Suprapubic skin (tissue), 4 donors: ENCODE data around the gene DPYSL4. TPM values are rescaled to one million over a fixed set of nuclear protein-coding genes. Genes with fewer than 3 reads are reported as not detected.

Experiments used
- DNase-seq, 2 donors: peaks; one replicate each; pipeline ENCODE4 v3.0.0-alpha.2; 2019; ENCODE audit warnings: low spot score in 2 of 2
- H3K27ac ChIP-seq: fragments of 200-600 bp; sonication (generic); one replicate; pipeline ENCODE4 v1.5.1; 2019
- H3K27me3 ChIP-seq: fragments of 200-600 bp; sonication (generic); one replicate; pipeline ENCODE4 v1.5.1; 2019
- H3K36me3 ChIP-seq: fragments of 200-600 bp; sonication (generic); one replicate; pipeline ENCODE4 v1.5.1; 2019
- H3K4me1 ChIP-seq: fragments of 200-600 bp; sonication (generic); one replicate; pipeline ENCODE4 v1.5.1; 2019
- H3K4me3 ChIP-seq: fragments of 200-600 bp; sonication (generic); one replicate; pipeline ENCODE4 v1.5.1; 2019; ENCODE audit warnings: mild to moderate bottlenecking
- H3K9me3 ChIP-seq: fragments of 200-600 bp; sonication (generic); one replicate; pipeline ENCODE4 v1.5.1; 2019
- EP300 ChIP-seq: sonication (generic); formaldehyde crosslinking; IDR thresholded peaks from one replicate; pipeline ENCODE4 v1.6.1; 2017; ENCODE audit warnings: antibody characterized with exemption
- POLR2A ChIP-seq, 2 donors: fragments of 450-650 bp; IDR thresholded peaks; one replicate each; pipeline ENCODE4 v1.6.1; 2017; ENCODE audit warnings: antibody characterized with exemption in 2 of 2, mild to moderate bottlenecking in 2 of 2, moderate library complexity in 2 of 2
- POLR2AphosphoS5 ChIP-seq, 3 donors: sonication (generic); formaldehyde crosslinking; IDR thresholded peaks; one replicate each; pipeline ENCODE4 v1.6.1; 2017; ENCODE audit warnings: antibody characterized with exemption in 3 of 3
- WGBS: methylation state at CpG from one replicate; pipeline ENCODE4 v1.1.5; 2018; 5-methylcytosine and 5-hydroxymethylcytosine counted together
- total RNA-seq, 4 donors: library from RNA; depleted of rRNA; stranded (reverse); fragments of >200 nt; gene quantifications; one replicate each; pipeline ENCODE4 v1.1.0, GENCODE V29; 2016
- TF ChIP-seq, protein P1 (sequence below), 2 donors: fragments of 200-600 bp in 1 of 2; fragments of 450-650 bp in 1 of 2; sonication (generic) in 1 of 2; IDR thresholded peaks; one replicate each; pipeline ENCODE4 v1.5.1; 2016 to 2019; ENCODE audit warnings: antibody characterized with exemption in 2 of 2, mild to moderate bottlenecking in 1 of 2, moderate library complexity in 1 of 2

The DPYSL4 gene
- total RNA-seq, 4 donors from 2014 or later: 0.38 to 1.7 (median 0.91) TPM; not detected in 1

DNA sequence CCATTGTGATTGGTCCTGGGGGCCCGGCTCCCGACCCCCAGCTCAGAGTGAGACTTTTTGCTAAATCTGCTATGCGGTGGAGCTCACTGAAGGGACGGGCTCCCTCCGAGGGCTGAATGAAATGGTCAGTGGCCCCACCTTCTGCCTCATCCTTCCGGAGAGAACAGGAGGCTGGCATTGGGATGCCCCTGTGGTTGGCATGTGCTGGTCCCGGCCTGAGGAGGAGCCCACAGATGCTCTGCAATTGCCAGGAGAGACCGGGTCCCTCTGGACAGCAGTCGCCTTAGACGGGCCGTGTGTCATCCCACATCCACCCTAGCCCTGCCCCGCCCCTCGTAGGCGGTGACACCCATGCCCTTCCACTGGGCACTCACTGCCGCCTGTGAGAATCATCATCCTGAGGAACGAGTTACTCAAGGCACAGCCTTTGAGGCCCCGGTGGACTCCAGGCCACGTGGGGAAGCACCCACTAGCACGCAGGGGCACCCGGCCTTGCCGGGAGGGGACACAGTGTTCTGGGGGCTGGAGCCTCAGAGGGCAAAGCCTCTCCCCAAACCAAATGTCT lies 21.2 kb upstream of the DPYSL4 start:
- H3K27ac ChIP-seq: no peak overlapping the region
- DNase-seq: no peak
- 81% methylated on average over 10 of the region's 21 CpGs for WGBS
- TF ChIP-seq, protein P1, sequence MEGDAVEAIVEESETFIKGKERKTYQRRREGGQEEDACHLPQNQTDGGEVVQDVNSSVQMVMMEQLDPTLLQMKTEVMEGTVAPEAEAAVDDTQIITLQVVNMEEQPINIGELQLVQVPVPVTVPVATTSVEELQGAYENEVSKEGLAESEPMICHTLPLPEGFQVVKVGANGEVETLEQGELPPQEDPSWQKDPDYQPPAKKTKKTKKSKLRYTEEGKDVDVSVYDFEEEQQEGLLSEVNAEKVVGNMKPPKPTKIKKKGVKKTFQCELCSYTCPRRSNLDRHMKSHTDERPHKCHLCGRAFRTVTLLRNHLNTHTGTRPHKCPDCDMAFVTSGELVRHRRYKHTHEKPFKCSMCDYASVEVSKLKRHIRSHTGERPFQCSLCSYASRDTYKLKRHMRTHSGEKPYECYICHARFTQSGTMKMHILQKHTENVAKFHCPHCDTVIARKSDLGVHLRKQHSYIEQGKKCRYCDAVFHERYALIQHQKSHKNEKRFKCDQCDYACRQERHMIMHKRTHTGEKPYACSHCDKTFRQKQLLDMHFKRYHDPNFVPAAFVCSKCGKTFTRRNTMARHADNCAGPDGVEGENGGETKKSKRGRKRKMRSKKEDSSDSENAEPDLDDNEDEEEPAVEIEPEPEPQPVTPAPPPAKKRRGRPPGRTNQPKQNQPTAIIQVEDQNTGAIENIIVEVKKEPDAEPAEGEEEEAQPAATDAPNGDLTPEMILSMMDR (IDR thresholded peaks at IDR 0.05): no peak
- TF ChIP-seq POLR2A (IDR thresholded peaks at IDR 0.05) (no peak), EP300 (no peak), POLR2AphosphoS5 (IDR thresholded peaks at IDR 0.05) (no peak)
- peaks cover 9% of the 10 kb centered on the region for H3K4me1 ChIP-seq
- H3K27me3 ChIP-seq: peaks cover 28% of the 10 kb centered on the region
- H3K36me3 ChIP-seq: no peaks in the 10 kb centered on the region
- no peak overlapping the region for H3K4me3 ChIP-seq
- H3K9me3 ChIP-seq: no peaks in the 10 kb centered on the region

- Histone ChIP-seq H3K9me3 (no peaks in the 10 kb centered on the region), H3K4me1 (peaks cover 9% of the 10 kb centered on the region), H3K4me3 (no peak overlapping the region), H3K27me3 (peaks cover 36% of the 10 kb centered on the region), H3K27ac (no peak overlapping the region), H3K36me3 (no peaks in the 10 kb centered on the region)
- DNase-seq: no peak
- 79% methylated on average over 23 of the region's 23 CpGs for WGBS
- TF ChIP-seq POLR2A (IDR thresholded peaks at IDR 0.05): no peak
- TF ChIP-seq POLR2AphosphoS5 (IDR thresholded peaks at IDR 0.05): no peak
- TF ChIP-seq, protein P1 (IDR thresholded peaks at IDR 0.05): no peak
- TF ChIP-seq EP300: no peak
These were observed 20.4 kb upstream of the DPYSL4 start for GRCh38 chr10:132166216-132166950.

DNA sequence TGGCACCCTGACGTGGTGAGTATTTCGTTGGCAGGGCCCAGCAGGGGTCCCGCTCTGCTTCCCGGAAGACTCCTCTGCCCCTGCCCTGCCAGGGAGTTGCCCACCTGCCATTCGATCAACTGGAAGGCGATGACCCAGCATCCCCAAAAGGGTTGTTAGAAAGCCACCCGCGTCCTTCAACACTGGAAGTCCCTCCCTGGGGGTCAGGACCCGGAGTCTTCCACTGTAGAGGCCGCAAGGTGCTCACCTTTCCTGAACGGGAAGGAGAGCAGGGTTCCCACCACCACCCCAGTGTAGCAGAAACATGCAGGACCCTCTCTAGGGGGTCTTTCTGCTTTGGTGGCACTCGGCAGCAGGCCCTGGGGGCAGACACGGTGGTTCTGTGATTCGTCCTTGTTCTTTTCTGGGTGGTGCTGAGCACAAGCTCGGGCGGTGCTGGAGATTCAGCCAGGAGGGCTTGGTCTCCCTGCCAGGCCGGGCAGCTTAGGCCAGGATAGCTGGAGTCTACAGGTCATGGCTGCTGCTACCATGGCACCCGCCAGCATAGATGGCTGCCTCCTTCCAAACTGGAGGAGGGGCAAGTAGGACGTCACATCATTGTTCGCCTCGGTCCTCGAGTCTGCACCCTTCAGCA lies 19.6 kb upstream of the DPYSL4 start:
- H3K4me3 ChIP-seq: no peak overlapping the region
- no peak for DNase-seq
- H3K36me3 ChIP-seq: no peaks in the 10 kb centered on the region
- H3K9me3 ChIP-seq: no peaks in the 10 kb centered on the region
- no peak overlapping the region for H3K27ac ChIP-seq
- WGBS: 91% methylated on average over 18 of the region's 22 CpGs
- peaks cover 9% of the 10 kb centered on the region for H3K4me1 ChIP-seq
- TF ChIP-seq, protein P1 (IDR thresholded peaks at IDR 0.05): no peak
- TF ChIP-seq POLR2AphosphoS5 (IDR thresholded peaks at IDR 0.05) (no peak), POLR2A (IDR thresholded peaks at IDR 0.05) (no peak), EP300 (no peak)
- peaks cover 36% of the 10 kb centered on the region for H3K27me3 ChIP-seq

DNA sequence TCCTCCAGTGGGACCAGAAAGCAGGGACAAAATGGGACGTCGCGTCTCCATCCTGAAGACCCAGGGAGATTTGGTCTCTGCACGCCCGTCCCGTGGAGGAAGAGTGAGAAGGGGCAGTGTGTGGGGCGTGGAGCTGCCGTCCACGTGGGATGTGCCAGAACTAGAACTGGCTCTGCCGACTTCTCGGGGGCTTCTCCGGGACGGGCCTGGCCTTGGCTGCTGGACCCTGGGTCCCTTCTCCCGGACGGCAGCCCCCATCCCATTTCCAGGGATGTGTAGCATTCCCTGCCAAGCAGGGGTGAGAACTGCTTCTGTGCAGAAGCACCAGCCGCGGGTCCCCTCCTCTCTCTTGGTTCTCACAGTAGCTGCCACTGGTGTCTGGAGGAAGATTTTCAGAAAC lies 18.8 kb upstream of the DPYSL4 start:
- Histone ChIP-seq H3K4me3 (no peak overlapping the region), H3K27ac (no peak overlapping the region), H3K36me3 (no peaks in the 10 kb centered on the region), H3K27me3 (peaks cover 36% of the 10 kb centered on the region), H3K4me1 (peaks cover 5% of the 10 kb centered on the region), H3K9me3 (no peaks in the 10 kb centered on the region)
- no peak for TF ChIP-seq EP300
- TF ChIP-seq POLR2A (IDR thresholded peaks at IDR 0.05): no peak
- no peak for TF ChIP-seq POLR2AphosphoS5 (IDR thresholded peaks at IDR 0.05)
- TF ChIP-seq, protein P1 (IDR thresholded peaks at IDR 0.05): no peak
- 89% methylated on average over 14 of the region's 17 CpGs for WGBS
- no peak for DNase-seq

DNA sequence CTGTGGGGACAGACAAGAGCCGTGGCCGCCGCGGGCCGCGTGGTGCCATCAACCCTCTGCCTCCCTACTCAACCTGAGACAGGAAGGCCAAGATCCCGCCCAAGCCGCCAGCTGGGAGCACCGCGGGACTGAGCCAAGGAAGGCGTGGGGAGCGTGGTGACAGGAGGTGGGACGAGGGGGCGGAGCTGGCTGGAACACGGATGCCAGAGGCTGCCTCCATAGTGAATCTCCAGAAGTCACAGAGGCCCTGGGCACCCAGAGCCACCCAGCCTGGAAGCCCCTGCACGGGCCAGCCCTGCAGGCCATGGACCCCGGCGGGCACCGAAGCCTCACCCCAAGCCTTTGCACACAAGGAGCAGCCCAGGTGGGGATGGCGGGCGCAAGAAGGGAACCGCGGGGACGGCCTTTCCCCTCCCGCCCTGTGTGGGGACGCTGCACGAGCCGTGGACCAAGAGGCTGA lies 18.1 kb upstream of the DPYSL4 start:
- Histone ChIP-seq H3K27ac (no peak overlapping the region), H3K36me3 (no peaks in the 10 kb centered on the region), H3K9me3 (no peaks in the 10 kb centered on the region), H3K4me3 (no peak overlapping the region), H3K27me3 (peaks cover 36% of the 10 kb centered on the region), H3K4me1 (no peaks in the 10 kb centered on the region)
- TF ChIP-seq, protein P1 (IDR thresholded peaks at IDR 0.05): no peak
- TF ChIP-seq POLR2AphosphoS5 (IDR thresholded peaks at IDR 0.05) (no peak), POLR2A (IDR thresholded peaks at IDR 0.05) (no peak), EP300 (no peak)
- DNase-seq: no peak
- 84% methylated on average over 15 of the region's 28 CpGs for WGBS
